ENCODE data around the gene NR3C2. TPM values are rescaled to one million over a fixed set of nuclear protein-coding genes. Genes with fewer than 3 reads are reported as not detected.

The NR3C2 gene
- total RNA-seq, 1 experiment from 2014 or later: 2.7 TPM

DNA sequence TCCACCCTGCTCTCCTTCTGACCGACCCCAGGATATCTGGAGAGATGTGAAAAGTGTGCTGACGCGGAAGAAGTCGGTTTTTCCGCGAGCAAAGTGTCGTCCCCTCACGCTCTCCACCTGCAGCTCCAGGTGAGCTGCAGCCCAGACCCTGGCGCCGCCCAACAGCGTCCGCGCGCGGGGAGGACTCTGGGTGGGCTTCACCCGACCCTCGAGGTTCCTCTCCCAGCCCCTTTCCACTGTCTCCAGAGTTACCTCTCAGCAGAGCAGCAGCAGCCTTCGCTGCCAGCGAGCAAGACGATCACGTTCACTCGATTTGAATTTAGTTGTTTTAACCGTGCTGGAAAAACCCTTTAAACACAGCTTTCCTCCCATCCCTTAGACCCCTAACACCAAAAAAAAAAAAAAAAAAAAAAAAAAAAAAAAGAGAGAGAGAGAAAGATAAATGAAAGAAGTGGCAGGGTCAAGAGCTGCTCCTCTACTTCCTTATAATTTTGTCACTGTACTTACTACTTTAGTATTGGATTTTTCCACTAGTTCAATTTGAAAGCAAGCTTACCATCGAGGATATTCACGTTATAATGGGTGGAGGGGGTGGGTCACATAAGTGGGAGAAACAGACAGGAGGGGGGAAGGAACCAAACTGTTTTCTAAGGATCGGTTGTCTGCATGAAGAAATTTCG lies 758 bp upstream of the NR3C2 start:
- DNase-seq (ENCODE audit: low read depth, low spot score): no peak
- ChIA-PET CTCF (interaction anchor here (0.6 kb wide), 1 partner anchor 17 kb away, joined by 3 read pairs; no protein-coding TSS in a partner anchor), RAD21 (ENCODE audit: low non-redundant PET in 1 of 2, low total read pairs in 2 of 2, uncharacterized antibody in 2 of 2, unreplicated experiment in 2 of 2) (interaction anchor here in 1 of 2 experiments (0.7 kb wide), 1 partner anchor 37 kb away, joined by 7 read pairs; no protein-coding TSS in a partner anchor), POLR2A (interaction anchor here (0.6 to 1.2 kb wide), 7 partner anchors 41 to 1105 kb away, joined by 3 to 5 read pairs (median 3); partner anchors contain the start of gene ARHGAP10)
- Histone ChIP-seq H3K4me2 (ENCODE audit: low read length) (peak overlapping the region; percentile 99), H3K79me2 (ENCODE audit: insufficient read depth, low read length) (no peaks in the 10 kb centered on the region), H2AFZ (ENCODE audit: low read depth, low read length, poor library complexity, severe bottlenecking) (peak overlapping the region; percentile 76), H4K20me1 (ENCODE audit: insufficient read depth) (no peaks in the 10 kb centered on the region), H3K9me2 (ENCODE audit: insufficient read depth) (no peaks in the 10 kb centered on the region), H3K9ac (ENCODE audit: low read length) (peak overlapping the region; percentile 65), H3K9me3 (ENCODE audit: control insufficient read depth in 1 of 2, insufficient read depth in 1 of 2, low read depth in 1 of 2, low read length in 2 of 2) (no peaks in the 10 kb centered on the region), H3K27me3 (ENCODE audit: insufficient read depth, low read length) (no peaks in the 10 kb centered on the region; the same call in 1 of the 2 replicates), H3K4me1 (ENCODE audit: control insufficient read depth in 1 of 2, insufficient read depth in 2 of 2, low read length in 2 of 2) (peaks cover 4 to 27% of the 10 kb centered on the region in 2 experiments; a peak in 3 of 4 replicates), H3K4me3 (replicated peaks in 1 of 2; ENCODE audit: low read depth in 1 of 2, low read length in 2 of 2) (peak overlapping the region; percentile 76 to 87), H3K36me3 (ENCODE audit: control insufficient read depth in 1 of 2, insufficient read depth in 2 of 2, low read length in 2 of 2) (no peaks in the 10 kb centered on the region), H3K27ac (ENCODE audit: low read depth, low read length) (peak overlapping the region; percentile 43; the same call in 1 of the 2 replicates)
- peak; percentile 15 for ATAC-seq
- intact Hi-C loops (cut with micrococcal nuclease): loop anchor here (10.0 kb wide), 1 partner anchor 458 kb away; no protein-coding TSS in a partner anchor
- TSS peak; percentile 85 for BruUV-seq (replicated peaks)
- TF ChIP-seq ZFX (IDR thresholded peaks at IDR 0.05): no peak
- peak; percentile 3 for TF ChIP-seq POLR2A (IDR thresholded peaks at IDR 0.05; ENCODE audit: borderline replicate concordance, extremely low read depth, insufficient read depth, insufficient read length)

DNA sequence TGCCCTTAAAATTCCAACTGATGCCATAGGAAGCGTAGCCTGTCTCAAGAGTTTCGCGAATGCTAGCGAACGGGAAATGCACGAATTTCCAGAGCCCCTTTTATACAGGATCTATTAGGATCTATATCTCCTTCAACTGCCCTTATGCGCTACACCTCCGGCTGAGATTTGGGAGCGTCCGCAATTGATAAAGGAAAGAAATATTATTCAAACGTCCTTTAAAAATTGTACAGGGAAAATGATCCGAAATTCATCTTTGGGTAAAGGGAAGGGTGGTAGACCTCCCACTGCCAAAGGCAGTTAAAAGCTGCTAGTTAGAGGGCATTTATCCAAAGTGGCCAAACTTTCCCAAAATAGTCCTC lies 609 bp downstream of the NR3C2 start:
- no TSS peak for BruUV-seq (replicated peaks)
- intact Hi-C loops (cut with micrococcal nuclease): loop anchor here (10.0 kb wide), 1 partner anchor 457 kb away; no protein-coding TSS in a partner anchor
- RAD21 ChIA-PET (ENCODE audit: low non-redundant PET in 1 of 2, low total read pairs in 2 of 2, uncharacterized antibody in 2 of 2, unreplicated experiment in 2 of 2): no interaction called here
- H3K9me3 ChIP-seq (ENCODE audit: control insufficient read depth in 1 of 2, insufficient read depth in 1 of 2, low read depth in 1 of 2, low read length in 2 of 2): no peaks in the 10 kb centered on the region
- H3K9me2 ChIP-seq (ENCODE audit: insufficient read depth): no peaks in the 10 kb centered on the region
- CTCF ChIA-PET: no interaction called here
- peak overlapping the region; percentile 53 for H3K9ac ChIP-seq (ENCODE audit: low read length)
- no peaks in the 10 kb centered on the region for H3K36me3 ChIP-seq (ENCODE audit: control insufficient read depth in 1 of 2, insufficient read depth in 2 of 2, low read length in 2 of 2)
- H3K27me3 ChIP-seq (ENCODE audit: insufficient read depth, low read length): no peaks in the 10 kb centered on the region; the same call in 1 of the 2 replicates
- no peak overlapping the region for H3K27ac ChIP-seq (ENCODE audit: low read depth, low read length)
- H3K4me2 ChIP-seq (ENCODE audit: low read length): peak overlapping the region; percentile 99
- no peak for ATAC-seq
- H3K79me2 ChIP-seq (ENCODE audit: insufficient read depth, low read length): no peaks in the 10 kb centered on the region
- no peak for DNase-seq (ENCODE audit: low read depth, low spot score)
- H4K20me1 ChIP-seq (ENCODE audit: insufficient read depth): no peaks in the 10 kb centered on the region
- TF ChIP-seq, protein P1, sequence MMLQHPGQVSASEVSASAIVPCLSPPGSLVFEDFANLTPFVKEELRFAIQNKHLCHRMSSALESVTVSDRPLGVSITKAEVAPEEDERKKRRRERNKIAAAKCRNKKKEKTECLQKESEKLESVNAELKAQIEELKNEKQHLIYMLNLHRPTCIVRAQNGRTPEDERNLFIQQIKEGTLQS (IDR thresholded peaks at IDR 0.05): no peak
- TF ChIP-seq EGR1 (IDR thresholded peaks at IDR 0.05; ENCODE audit: low read depth) (no peak), CBX3 (IDR thresholded peaks at IDR 0.05; ENCODE audit: low read depth) (no peak), EZH2phosphoT487 (IDR thresholded peaks at IDR 0.05; ENCODE audit: borderline replicate concordance) (no peak), FOSL1 (IDR thresholded peaks at IDR 0.05; ENCODE audit: low read depth) (no peak), SIN3A (IDR thresholded peaks at IDR 0.05; ENCODE audit: low read depth) (no peak)
- TF ChIP-seq, protein P2, sequence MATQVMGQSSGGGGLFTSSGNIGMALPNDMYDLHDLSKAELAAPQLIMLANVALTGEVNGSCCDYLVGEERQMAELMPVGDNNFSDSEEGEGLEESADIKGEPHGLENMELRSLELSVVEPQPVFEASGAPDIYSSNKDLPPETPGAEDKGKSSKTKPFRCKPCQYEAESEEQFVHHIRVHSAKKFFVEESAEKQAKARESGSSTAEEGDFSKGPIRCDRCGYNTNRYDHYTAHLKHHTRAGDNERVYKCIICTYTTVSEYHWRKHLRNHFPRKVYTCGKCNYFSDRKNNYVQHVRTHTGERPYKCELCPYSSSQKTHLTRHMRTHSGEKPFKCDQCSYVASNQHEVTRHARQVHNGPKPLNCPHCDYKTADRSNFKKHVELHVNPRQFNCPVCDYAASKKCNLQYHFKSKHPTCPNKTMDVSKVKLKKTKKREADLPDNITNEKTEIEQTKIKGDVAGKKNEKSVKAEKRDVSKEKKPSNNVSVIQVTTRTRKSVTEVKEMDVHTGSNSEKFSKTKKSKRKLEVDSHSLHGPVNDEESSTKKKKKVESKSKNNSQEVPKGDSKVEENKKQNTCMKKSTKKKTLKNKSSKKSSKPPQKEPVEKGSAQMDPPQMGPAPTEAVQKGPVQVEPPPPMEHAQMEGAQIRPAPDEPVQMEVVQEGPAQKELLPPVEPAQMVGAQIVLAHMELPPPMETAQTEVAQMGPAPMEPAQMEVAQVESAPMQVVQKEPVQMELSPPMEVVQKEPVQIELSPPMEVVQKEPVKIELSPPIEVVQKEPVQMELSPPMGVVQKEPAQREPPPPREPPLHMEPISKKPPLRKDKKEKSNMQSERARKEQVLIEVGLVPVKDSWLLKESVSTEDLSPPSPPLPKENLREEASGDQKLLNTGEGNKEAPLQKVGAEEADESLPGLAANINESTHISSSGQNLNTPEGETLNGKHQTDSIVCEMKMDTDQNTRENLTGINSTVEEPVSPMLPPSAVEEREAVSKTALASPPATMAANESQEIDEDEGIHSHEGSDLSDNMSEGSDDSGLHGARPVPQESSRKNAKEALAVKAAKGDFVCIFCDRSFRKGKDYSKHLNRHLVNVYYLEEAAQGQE (IDR thresholded peaks at IDR 0.05; ENCODE audit: low read depth): no peak
- TF ChIP-seq, protein P3, sequence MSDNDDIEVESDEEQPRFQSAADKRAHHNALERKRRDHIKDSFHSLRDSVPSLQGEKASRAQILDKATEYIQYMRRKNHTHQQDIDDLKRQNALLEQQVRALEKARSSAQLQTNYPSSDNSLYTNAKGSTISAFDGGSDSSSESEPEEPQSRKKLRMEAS (IDR thresholded peaks at IDR 0.05): no peak
- TF ChIP-seq, protein P4, sequence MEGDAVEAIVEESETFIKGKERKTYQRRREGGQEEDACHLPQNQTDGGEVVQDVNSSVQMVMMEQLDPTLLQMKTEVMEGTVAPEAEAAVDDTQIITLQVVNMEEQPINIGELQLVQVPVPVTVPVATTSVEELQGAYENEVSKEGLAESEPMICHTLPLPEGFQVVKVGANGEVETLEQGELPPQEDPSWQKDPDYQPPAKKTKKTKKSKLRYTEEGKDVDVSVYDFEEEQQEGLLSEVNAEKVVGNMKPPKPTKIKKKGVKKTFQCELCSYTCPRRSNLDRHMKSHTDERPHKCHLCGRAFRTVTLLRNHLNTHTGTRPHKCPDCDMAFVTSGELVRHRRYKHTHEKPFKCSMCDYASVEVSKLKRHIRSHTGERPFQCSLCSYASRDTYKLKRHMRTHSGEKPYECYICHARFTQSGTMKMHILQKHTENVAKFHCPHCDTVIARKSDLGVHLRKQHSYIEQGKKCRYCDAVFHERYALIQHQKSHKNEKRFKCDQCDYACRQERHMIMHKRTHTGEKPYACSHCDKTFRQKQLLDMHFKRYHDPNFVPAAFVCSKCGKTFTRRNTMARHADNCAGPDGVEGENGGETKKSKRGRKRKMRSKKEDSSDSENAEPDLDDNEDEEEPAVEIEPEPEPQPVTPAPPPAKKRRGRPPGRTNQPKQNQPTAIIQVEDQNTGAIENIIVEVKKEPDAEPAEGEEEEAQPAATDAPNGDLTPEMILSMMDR (IDR thresholded peaks at IDR 0.05 in 2 of 3, conservative IDR thresholded peaks at IDR 0.05 in 1 of 3; ENCODE audit: borderline replicate concordance in 1 of 3, insufficient read depth in 1 of 3, low read depth in 2 of 3, low read length in 2 of 3): no peak
- POLR2A ChIA-PET: interaction anchor here (0.8 kb wide), 1 partner anchor 604 kb away, joined by 3 read pairs; no protein-coding TSS in a partner anchor
- H3K4me1 ChIP-seq (ENCODE audit: control insufficient read depth in 1 of 2, insufficient read depth in 2 of 2, low read length in 2 of 2): peaks cover 4 to 27% of the 10 kb centered on the region in 2 experiments; a peak in 3 of 4 replicates
- peak overlapping the region; percentile 76 to 87 for H3K4me3 ChIP-seq (replicated peaks in 1 of 2; ENCODE audit: low read depth in 1 of 2, low read length in 2 of 2)
- peak overlapping the region; percentile 91 for H2AFZ ChIP-seq (ENCODE audit: low read depth, low read length, poor library complexity, severe bottlenecking)
